H1 (cell line): Measurements from ENCODE around the gene OR13C3. TPM values are rescaled to one million over a fixed set of nuclear protein-coding genes. Genes with fewer than 3 reads are reported as not detected.

Experiments used
- CTCF ChIA-PET: fragments of 300-600 bp; sonication (Branson Sonifier 250); formaldehyde crosslinking; loops from one replicate; lab custom pipeline; 2021; ENCODE audit not compliant: partially characterized antibody; lab: Charles Lee
- POLR2A ChIA-PET: fragments of 300-600 bp; sonication (Branson Sonifier 250); formaldehyde crosslinking; loops from one replicate; lab custom pipeline; 2021; ENCODE audit warnings: inconsistent platforms; ENCODE audit not compliant: partially characterized antibody; lab: Charles Lee
- DNase-seq, 2 experiments: peaks; one replicate each; pipeline versions ENCODE4 v3.0.0 to v3.0.0-alpha.2; 2010 to 2022; ENCODE audit warnings: low spot score in 2 of 2, low read depth in 1 of 2, mixed read lengths in 1 of 2
- FAIRE-seq: peaks from 2 replicates; lab custom pipeline; 2011; peaks lifted over from hg19 to GRCh38; lab: Jason Lieb, UNC
- H2AFZ ChIP-seq: 2 replicates; pipeline ENCODE4 v1.8.1; 2012; ENCODE audit warnings: low read length, inconsistent platforms
- H2AK5ac ChIP-seq: 2 replicates; pipeline ENCODE4 v1.6.1; 2013; ENCODE audit warnings: low read depth, low read length
- H2BK120ac ChIP-seq: replicated peaks from 2 replicates; pipeline ENCODE3; 2013; ENCODE audit warnings: low read depth, low read length, inconsistent platforms
- H2BK12ac ChIP-seq: 2 replicates; pipeline ENCODE4 v1.6.1; 2013; ENCODE audit warnings: low read depth, low read length
- H2BK15ac ChIP-seq: 2 replicates; pipeline ENCODE4 v1.6.1; 2013; ENCODE audit warnings: low read length
- H2BK20ac ChIP-seq: 2 replicates; pipeline ENCODE4 v1.6.1; 2013; ENCODE audit warnings: low read length
- H2BK5ac ChIP-seq: 2 replicates; pipeline ENCODE4 v1.6.1; 2013; ENCODE audit warnings: low read depth, low read length
- H3K14ac ChIP-seq: 2 replicates; pipeline ENCODE4 v1.6.1; 2013; ENCODE audit warnings: inconsistent platforms; ENCODE audit not compliant: insufficient read length
- H3K18ac ChIP-seq: 2 replicates; pipeline ENCODE4 v1.6.1; 2013; ENCODE audit warnings: low read length; ENCODE audit errors: extremely low read depth
- H3K23ac ChIP-seq: 2 replicates; pipeline ENCODE4 v1.6.1; 2013; ENCODE audit warnings: inconsistent platforms; ENCODE audit not compliant: insufficient read length
- H3K23me2 ChIP-seq: 2 replicates; pipeline ENCODE4 v1.6.1; 2013; ENCODE audit warnings: low read depth, low read length
- H3K27ac ChIP-seq: 2 replicates; pipeline ENCODE4 v1.6.1; 2011; ENCODE audit warnings: low read depth, low read length, inconsistent platforms
- H3K27me3 ChIP-seq, 4 experiments: replicated peaks in 1 of 4; 1 replicate in 1 of 4; 2 replicates in 3 of 4; pipeline versions ENCODE4 v1.6.1 to v1.8.1; 2011 to 2013; ENCODE audit warnings: low read length in 3 of 4, mild to moderate bottlenecking in 3 of 4, inconsistent platforms in 2 of 4, mixed read lengths in 2 of 4, moderate library complexity in 1 of 4; ENCODE audit not compliant: control insufficient read depth in 3 of 4, insufficient read depth in 3 of 4; ENCODE audit errors: extremely low read depth in 1 of 4
- H3K36me3 ChIP-seq, 4 experiments: 2 replicates each; pipeline versions ENCODE4 v1.6.1 to v1.8.1; 2011 to 2013; ENCODE audit warnings: mild to moderate bottlenecking in 4 of 4, low read length in 3 of 4, moderate library complexity in 2 of 4, control low read depth in 1 of 4, inconsistent platforms in 1 of 4; ENCODE audit not compliant: insufficient read depth in 4 of 4, control insufficient read depth in 2 of 4
- H3K4ac ChIP-seq: replicated peaks from 2 replicates; pipeline ENCODE3; 2013; ENCODE audit warnings: low read length, low read depth, mixed read lengths, inconsistent platforms; ENCODE audit not compliant: insufficient read length
- H3K4me1 ChIP-seq, 4 experiments: replicated peaks in 1 of 4; 1 replicate in 1 of 4; 2 replicates in 3 of 4; pipeline versions ENCODE4 v1.6.1 to v1.8.1; 2011 to 2013; ENCODE audit warnings: low read length in 3 of 4, inconsistent platforms in 2 of 4, mixed read lengths in 1 of 4; ENCODE audit not compliant: insufficient read depth in 4 of 4, control insufficient read depth in 3 of 4
- H3K4me2 ChIP-seq, 2 experiments: 2 replicates each; pipeline versions ENCODE4 v1.6.1 to v1.8.1; 2011 to 2013; ENCODE audit warnings: low read depth in 2 of 2, low read length in 2 of 2, control low read depth in 1 of 2, inconsistent platforms in 1 of 2, mild to moderate bottlenecking in 1 of 2; ENCODE audit not compliant: insufficient read depth in 1 of 2
- H3K4me3 ChIP-seq, 4 experiments: fragments of 200-600, 300-600 bp in 1 of 4; sonication (generic), shearing (Covaris generic), sonication (Bioruptor Twin) in 1 of 4; 2 replicates each; pipeline versions ENCODE4 v1.5.1 to v1.8.1; 2011 to 2016; ENCODE audit warnings: low read length in 4 of 4, low read depth in 3 of 4, control low read depth in 2 of 4, inconsistent platforms in 2 of 4, mild to moderate bottlenecking in 2 of 4, mixed read lengths in 1 of 4, moderate library complexity in 1 of 4; ENCODE audit not compliant: insufficient read depth in 2 of 4; ENCODE audit errors: extremely low read depth in 1 of 4
- H3K56ac ChIP-seq: replicated peaks from 2 replicates; pipeline ENCODE3; 2013; ENCODE audit warnings: low read depth, mild to moderate bottlenecking, mixed read lengths, low read length, inconsistent platforms; ENCODE audit not compliant: insufficient read length
- H3K79me1 ChIP-seq: 2 replicates; pipeline ENCODE4 v1.6.1; 2013; ENCODE audit warnings: low read depth, low read length, control low read depth
- H3K79me2 ChIP-seq, 2 experiments: 2 replicates each; pipeline versions ENCODE4 v1.6.1 to v1.8.1; 2012 to 2013; ENCODE audit warnings: low read length in 2 of 2, mild to moderate bottlenecking in 2 of 2, inconsistent platforms in 1 of 2; ENCODE audit not compliant: insufficient read depth in 2 of 2, control insufficient read depth in 1 of 2
- H3K9ac ChIP-seq, 4 experiments: replicated peaks in 1 of 4; 1 replicate in 1 of 4; 2 replicates in 3 of 4; pipeline versions ENCODE4 v1.6.1 to v1.8.1; 2011 to 2013; ENCODE audit warnings: low read depth in 3 of 4, low read length in 3 of 4, control low read depth in 2 of 4, mild to moderate bottlenecking in 2 of 4, moderate library complexity in 2 of 4, inconsistent platforms in 1 of 4; ENCODE audit errors: extremely low read depth in 1 of 4
- H3K9me3 ChIP-seq, 2 experiments: 2 replicates each; pipeline versions ENCODE4 v1.6.1 to v1.8.1; 2012 to 2013; ENCODE audit warnings: mild to moderate bottlenecking in 2 of 2, moderate library complexity in 2 of 2, control low read depth in 1 of 2, inconsistent platforms in 1 of 2, low read depth in 1 of 2, low read length in 1 of 2, mixed read lengths in 1 of 2; ENCODE audit not compliant: insufficient read depth in 2 of 2
- H4K20me1 ChIP-seq, 2 experiments: replicated peaks in 1 of 2; 2 replicates each; pipeline versions ENCODE3 to v1.8.1; 2011 to 2013; ENCODE audit warnings: inconsistent platforms in 2 of 2, low read length in 2 of 2, mild to moderate bottlenecking in 1 of 2; ENCODE audit not compliant: insufficient read depth in 2 of 2, control insufficient read depth in 1 of 2
- H4K5ac ChIP-seq: 2 replicates; pipeline ENCODE4 v1.6.1; 2013; ENCODE audit warnings: low read length, low read depth, mixed read lengths, inconsistent platforms; ENCODE audit not compliant: insufficient read length
- H4K8ac ChIP-seq: 2 replicates; pipeline ENCODE4 v1.8.0; 2013; ENCODE audit warnings: mild to moderate bottlenecking, moderate library complexity, low read length, inconsistent platforms; ENCODE audit not compliant: insufficient read depth; ENCODE audit errors: extremely low read depth
- H4K91ac ChIP-seq: replicated peaks from 2 replicates; pipeline ENCODE3; 2013; ENCODE audit warnings: low read length, mixed read lengths, inconsistent platforms; ENCODE audit not compliant: insufficient read length
- CEBPB ChIP-seq: IDR thresholded peaks from 2 replicates; pipeline ENCODE4 v1.6.1; 2012; ENCODE audit warnings: low read depth, low read length
- GABPA ChIP-seq: IDR thresholded peaks from 2 replicates; pipeline ENCODE4 v1.6.1; 2011; ENCODE audit warnings: mild to moderate bottlenecking, low read length, moderate library complexity, borderline replicate concordance; ENCODE audit not compliant: insufficient read depth
- WGBS, 2 experiments: shearing (Covaris generic) in 1 of 2; methylation state at CpG; one replicate each; pipeline versions ENCODE4 v1.1.6 to v1.1.7; 2013 to 2015; ENCODE audit warnings: low lambda C conversion rate in 2 of 2, mixed read lengths in 2 of 2, inconsistent platforms in 1 of 2, low coverage in 1 of 2, missing lambda C conversion rate in 1 of 2; ENCODE audit not compliant: insufficient replicate concordance in 2 of 2, insufficient coverage in 1 of 2, insufficient read length in 1 of 2; ENCODE audit errors: extremely low coverage in 1 of 2, missing lambda C conversion rate in 1 of 2; 5-methylcytosine and 5-hydroxymethylcytosine counted together
- polyA plus RNA-seq, 7 experiments: library from polyadenylated mRNA; depleted of rRNA in 3 of 7; stranded (reverse) in 5 of 7; unstranded in 2 of 7; fragments of >200 nt in 5 of 7; fragments of 200-250 nt in 2 of 7; gene quantifications; 1 replicate in 5 of 7; 2 replicates in 1 of 7; 4 replicates in 1 of 7; pipeline versions ENCODE4 v1.2.1 to v1.2.3, GENCODE V29; 2011 to 2013; ENCODE audit warnings: missing spikeins in 2 of 7, mixed read lengths in 2 of 7
- total RNA-seq: library from RNA; stranded (reverse); fragmentation: NEBNext Ultra II Directional; extraction: Animal tissue kit (Norgen Biotek cat#: 25700); gene quantifications from 2 replicates; pipeline ENCODE4 v1.2.1, GENCODE V29; 2021

The OR13C3 gene
- total and polyA plus RNA-seq, 2 of the 8 experiments (the other 6 are each of a cell fraction or from before 2014, with no cell fraction given), result not detected

DNA sequence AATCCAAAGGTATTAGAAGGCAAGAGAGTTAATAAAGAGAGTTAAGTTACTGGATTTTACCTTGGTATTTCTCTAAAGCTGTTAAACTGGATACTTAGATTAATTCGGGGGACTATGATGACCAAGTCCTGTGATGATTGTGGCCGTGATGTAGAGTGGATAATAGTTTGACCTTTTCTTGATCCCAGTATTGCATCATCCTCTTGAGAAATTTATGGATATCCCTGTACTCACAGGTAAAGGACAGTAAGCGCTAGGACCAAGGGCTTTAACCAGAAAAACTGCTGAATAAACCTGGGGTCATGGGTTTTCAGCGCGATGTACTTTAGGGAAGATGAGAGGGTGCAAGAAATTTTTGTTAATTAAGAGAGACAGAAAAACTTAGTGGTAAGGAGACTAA is 40.6 kb upstream of the OR13C3 start:
- H2BK120ac ChIP-seq, result no peak overlapping the region
- no peak overlapping the region for H2BK12ac ChIP-seq
- H3K4ac ChIP-seq, result no peak overlapping the region
- ChIA-PET POLR2A (no interaction called here), CTCF (no interaction called here)
- no peak overlapping the region for H2BK5ac ChIP-seq
- no peak for FAIRE-seq
- H3K36me3 ChIP-seq, result no peaks in the 10 kb centered on the region
- H3K27ac ChIP-seq, result no peak overlapping the region
- no peak overlapping the region for H3K18ac ChIP-seq
- H3K27me3 ChIP-seq, result no peaks in the 10 kb centered on the region
- H3K4me2 ChIP-seq, result no peak overlapping the region
- no peaks in the 10 kb centered on the region for H3K23me2 ChIP-seq
- H2AK5ac ChIP-seq, result no peak overlapping the region
- TF ChIP-seq GABPA, result no peak
- peak; percentile 70; the same call in 1 of the 2 replicates for TF ChIP-seq CEBPB
- H3K79me1 ChIP-seq, result no peaks in the 10 kb centered on the region
- no peak overlapping the region for H3K56ac ChIP-seq
- H4K91ac ChIP-seq, result no peak overlapping the region
- H3K4me1 ChIP-seq, result no peaks in the 10 kb centered on the region
- H2AFZ ChIP-seq, result peak overlapping the region; percentile 20
- no peak for DNase-seq
- no peak overlapping the region for H4K5ac ChIP-seq
- no peaks in the 10 kb centered on the region for H4K20me1 ChIP-seq
- no peaks in the 10 kb centered on the region for H3K79me2 ChIP-seq
- no peak overlapping the region for H3K9ac ChIP-seq
- H3K4me3 ChIP-seq, result no peak overlapping the region
- H2BK20ac ChIP-seq, result no peak overlapping the region
- H3K23ac ChIP-seq, result no peak overlapping the region
- WGBS, 2 experiments, result 89% methylated on average over 5 of the region's 5 CpGs; no CpG with 5 or more reads in 1 of the 2 experiments
- no peak overlapping the region for H4K8ac ChIP-seq
- H3K14ac ChIP-seq, result no peak overlapping the region
- no peak overlapping the region for H2BK15ac ChIP-seq
- H3K9me3 ChIP-seq, result no peaks in the 10 kb centered on the region
